Measurements from ENCODE around the gene SOS1.

GRCh38 chr2:39118786-39119499, 1.9 kb downstream of the SOS1 start:
- no peak for TF ChIP-seq POLR2A (IDR thresholded peaks at IDR 0.05; ENCODE audit: low read length)
- no peak for TF ChIP-seq GATA1 (IDR thresholded peaks at IDR 0.05; ENCODE audit: low read depth, low read length)
